K562 (cell line): ENCODE results near the gene PRSS53. TPM values are rescaled to one million over a fixed set of nuclear protein-coding genes. Genes with fewer than 3 reads are reported as not detected.

Experiments used
- BHLHE40 ChIP-seq: IDR thresholded peaks from 2 replicates; pipeline ENCODE4 v1.6.1; 2011; ENCODE audit warnings: low read length, improper control_type of control experiment
- GABPB1 ChIP-seq: sonication (generic); formaldehyde crosslinking; IDR thresholded peaks from 2 replicates; pipeline ENCODE4 v1.8.0; 2022; ENCODE audit warnings: mild to moderate bottlenecking, missing genetic modification reagents
- GATAD2B ChIP-seq: fragments of 450-650 bp; IDR thresholded peaks from 2 replicates; pipeline ENCODE4 v1.6.1; 2017; ENCODE audit warnings: mild to moderate bottlenecking, borderline replicate concordance
- MED1 ChIP-seq: sonication (generic); formaldehyde crosslinking; IDR thresholded peaks from 2 replicates; pipeline ENCODE4 v1.8.1; 2023; ENCODE audit warnings: missing genetic modification reagents, borderline replicate concordance
- NFATC3 ChIP-seq: fragments of 450-650 bp; IDR thresholded peaks from 2 replicates; pipeline ENCODE4 v1.6.1; 2017; ENCODE audit warnings: mild to moderate bottlenecking
- NR0B1 ChIP-seq: fragments of 450-650 bp; IDR thresholded peaks from one replicate; pipeline ENCODE4 v1.6.1; 2018; ENCODE audit warnings: mild to moderate bottlenecking, moderate library complexity; ENCODE audit not compliant: partially characterized antibody
- POLR2B ChIP-seq: fragments of 450-650 bp; IDR thresholded peaks from 2 replicates; pipeline ENCODE4 v1.6.1; 2018; ENCODE audit warnings: low read depth; ENCODE audit not compliant: partially characterized antibody
- RBM14 ChIP-seq: fragments of 200-400 bp; formaldehyde crosslinking; IDR thresholded peaks from 2 replicates; pipeline ENCODE4 v1.6.1; 2018; ENCODE audit warnings: low read depth, mild to moderate bottlenecking, low read length, moderate library complexity, borderline replicate concordance; ENCODE audit not compliant: insufficient read depth
- RREB1 ChIP-seq: fragments of 250-450 bp; sonication (Bioruptor Pico); IDR thresholded peaks from 2 replicates; pipeline ENCODE4 v1.4.0; 2020
- SRSF7 ChIP-seq: fragments of 200-400 bp; formaldehyde crosslinking; optimal IDR thresholded peaks from 2 replicates; pipeline ENCODE3; 2017; ENCODE audit warnings: mild to moderate bottlenecking, low read depth, low read length
- ZBTB9 ChIP-seq: fragments of 450-650 bp; formaldehyde crosslinking; IDR thresholded peaks from 2 replicates; pipeline ENCODE4 v1.4.0; 2020; ENCODE audit warnings: mild to moderate bottlenecking, moderate library complexity
- ZNF274 ChIP-seq: IDR thresholded peaks from 2 replicates; pipeline ENCODE4 v1.6.1; 2011; ENCODE audit warnings: low read depth, mild to moderate bottlenecking, low read length, moderate library complexity, borderline replicate concordance
- ZNF766 ChIP-seq: fragments of 200-800 bp; sonication (Bioruptor generic); conservative IDR thresholded peaks from 2 replicates; pipeline ENCODE4 v1.6.1; 2016; ENCODE audit warnings: missing genetic modification characterization, missing compliant biosample characterization
- polyA plus RNA-seq, 8 experiments: library from polyadenylated mRNA; depleted of rRNA in 4 of 8; stranded (reverse) in 5 of 8; unstranded in 3 of 8; fragments of >200 nt; fragmentation: Nextera tagmentation in 2 of 8; fragmentation: Illumina TruSeq in 1 of 8; extraction: Ambion mirVana in 2 of 8; extraction: Trizol in 1 of 8; gene quantifications; 2 replicates each; pipeline versions ENCODE4 v1.2.1 to v1.2.3, GENCODE V29; 2011 to 2014; ENCODE audit warnings: inconsistent platforms in 1 of 8, missing spikeins in 1 of 8
- total RNA-seq, 7 experiments: library from RNA; depleted of rRNA in 6 of 7; stranded (reverse); fragments of >200 nt in 6 of 7; fragmentation: Illumina TruSeq in 2 of 7; extraction: Trizol in 2 of 7; gene quantifications; 2 replicates each; pipeline versions ENCODE4 v1.2.1 to v1.2.3, GENCODE V29; 2011 to 2021; ENCODE audit warnings: low replicate concordance in 1 of 7
- TF ChIP-seq, protein P1 (sequence below), 2 experiments: fragments of 450-650 bp; conservative IDR thresholded peaks; 2 replicates each; pipeline ENCODE4 v1.6.1; 2017; ENCODE audit warnings: mild to moderate bottlenecking in 2 of 2, moderate library complexity in 2 of 2
- TF ChIP-seq, protein P2 (sequence below): IDR thresholded peaks from 2 replicates; pipeline ENCODE4 v1.6.1; 2014; ENCODE audit warnings: antibody characterized with exemption

Gene PRSS53
- total and polyA plus RNA-seq, 9 of the 15 experiments (the other 6 are each of a cell fraction or from before 2014, with no cell fraction given) = 0.40 to 1.9 (median 0.78) TPM; not detected in 2

DNA sequence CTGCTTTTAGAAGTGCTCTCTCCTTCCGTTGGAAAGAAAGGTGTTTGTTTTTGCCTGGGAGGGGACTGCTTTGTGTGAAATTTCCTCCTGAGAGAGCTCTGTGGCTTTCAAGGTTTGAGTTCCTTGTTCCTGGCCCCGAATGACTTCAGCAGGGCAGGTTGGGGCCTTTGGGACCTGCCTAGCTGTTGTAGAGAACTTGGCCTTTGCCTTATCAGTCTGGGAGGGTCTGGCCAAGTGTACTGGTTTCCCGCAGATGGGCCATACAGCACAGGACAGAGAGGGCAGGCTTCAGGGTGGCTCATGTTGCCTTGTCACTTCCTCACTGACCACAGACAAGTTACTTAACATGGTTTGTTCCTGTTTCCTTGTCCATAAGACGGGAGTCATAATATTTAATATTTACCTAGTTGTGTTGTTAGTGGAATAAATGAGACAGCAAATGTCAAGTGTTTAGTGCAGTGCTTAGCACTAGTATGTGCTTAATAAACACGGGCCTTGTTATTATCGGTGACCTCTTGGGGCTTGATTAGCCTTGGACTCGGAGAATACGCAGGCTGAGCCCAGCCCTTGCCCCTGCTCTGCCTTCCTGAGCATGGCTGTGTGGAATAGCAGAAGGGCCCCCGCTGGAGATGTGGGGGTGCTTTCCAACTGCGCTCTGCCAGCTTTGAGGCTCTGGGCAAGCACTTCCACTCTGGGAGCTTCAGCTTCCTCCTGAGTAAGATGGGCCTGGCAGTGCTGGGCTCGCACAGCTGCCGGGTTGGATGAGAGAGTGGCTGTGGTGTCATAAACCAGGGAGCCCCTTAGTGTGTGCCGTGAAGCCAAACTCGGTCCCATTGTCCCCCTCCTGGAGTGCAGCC, 40.2 kb upstream of the PRSS53 start (continued):
- TF ChIP-seq ZNF766 (CRISPR knock-in tag) (peak; percentile 72), RBM14 (no peak), NFATC3 (no peak), RREB1 (no peak), ZBTB9 (CRISPR knock-in tag) (no peak), BHLHE40 (peak; percentile 44; the same call in 1 of the 2 replicates), GABPB1 (CRISPR knock-in tag) (peak; percentile 62), POLR2B (no peak), ZNF274 (no peak), SRSF7 (no peak), MED1 (CRISPR knock-in tag) (no peak), NR0B1 (no peak), GATAD2B (no peak)
- TF ChIP-seq, protein P1, sequence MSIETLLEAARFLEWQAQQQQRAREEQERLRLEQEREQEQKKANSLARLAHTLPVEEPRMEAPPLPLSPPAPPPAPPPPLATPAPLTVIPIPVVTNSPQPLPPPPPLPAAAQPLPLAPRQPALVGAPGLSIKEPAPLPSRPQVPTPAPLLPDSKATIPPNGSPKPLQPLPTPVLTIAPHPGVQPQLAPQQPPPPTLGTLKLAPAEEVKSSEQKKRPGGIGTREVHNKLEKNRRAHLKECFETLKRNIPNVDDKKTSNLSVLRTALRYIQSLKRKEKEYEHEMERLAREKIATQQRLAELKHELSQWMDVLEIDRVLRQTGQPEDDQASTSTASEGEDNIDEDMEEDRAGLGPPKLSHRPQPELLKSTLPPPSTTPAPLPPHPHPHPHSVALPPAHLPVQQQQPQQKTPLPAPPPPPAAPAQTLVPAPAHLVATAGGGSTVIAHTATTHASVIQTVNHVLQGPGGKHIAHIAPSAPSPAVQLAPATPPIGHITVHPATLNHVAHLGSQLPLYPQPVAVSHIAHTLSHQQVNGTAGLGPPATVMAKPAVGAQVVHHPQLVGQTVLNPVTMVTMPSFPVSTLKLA (conservative IDR thresholded peaks at IDR 0.05) = peak in 1 of 2 experiments; percentile 46; a peak in 1 of 4 replicates
- TF ChIP-seq, protein P2, sequence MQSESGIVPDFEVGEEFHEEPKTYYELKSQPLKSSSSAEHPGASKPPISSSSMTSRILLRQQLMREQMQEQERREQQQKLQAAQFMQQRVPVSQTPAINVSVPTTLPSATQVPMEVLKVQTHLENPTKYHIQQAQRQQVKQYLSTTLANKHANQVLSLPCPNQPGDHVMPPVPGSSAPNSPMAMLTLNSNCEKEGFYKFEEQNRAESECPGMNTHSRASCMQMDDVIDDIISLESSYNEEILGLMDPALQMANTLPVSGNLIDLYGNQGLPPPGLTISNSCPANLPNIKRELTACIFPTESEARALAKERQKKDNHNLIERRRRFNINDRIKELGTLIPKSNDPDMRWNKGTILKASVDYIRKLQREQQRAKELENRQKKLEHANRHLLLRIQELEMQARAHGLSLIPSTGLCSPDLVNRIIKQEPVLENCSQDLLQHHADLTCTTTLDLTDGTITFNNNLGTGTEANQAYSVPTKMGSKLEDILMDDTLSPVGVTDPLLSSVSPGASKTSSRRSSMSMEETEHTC = no peak
